Measurements from ENCODE around the gene BMPR1B.

BMPR1B gene

GRCh38 chr4:94968493-94968892 is 210.7 kb downstream of the BMPR1B start (continued):
- TF ChIP-seq ZNF280C (tag by site-specific recombination; IDR thresholded peaks at IDR 0.05), result no peak
- TF ChIP-seq ZNF223 (tag by site-specific recombination; IDR thresholded peaks at IDR 0.05), result no peak
- TF ChIP-seq ZNF701 (tag by site-specific recombination; IDR thresholded peaks at IDR 0.05), result no peak
- TF ChIP-seq ZNF132 (tag by site-specific recombination; IDR thresholded peaks at IDR 0.05; ENCODE audit: borderline replicate concordance), result no peak
- no peak for TF ChIP-seq ZNF677 (tag by site-specific recombination; IDR thresholded peaks at IDR 0.05)
- TF ChIP-seq ZNF404 (tag by site-specific recombination; IDR thresholded peaks at IDR 0.05), result no peak
- no peak for TF ChIP-seq SP2 (tag by site-specific recombination; IDR thresholded peaks at IDR 0.05)

GRCh38 chr4:94970650-94971049 is 212.9 kb downstream of the BMPR1B start:
- CTCF ChIA-PET, result no interaction called here
- Histone ChIP-seq H3K9me3 (ENCODE audit: control insufficient read depth, insufficient read depth, low read depth, low read length) (no peaks in the 10 kb centered on the region), H3K4me3 (ENCODE audit: low read depth, low read length) (no peak overlapping the region), H3K27ac (ENCODE audit: extremely low read depth, low read depth, low read length) (no peak overlapping the region), H3K36me3 (ENCODE audit: control insufficient read depth in 2 of 2, insufficient read depth in 1 of 2, low read length in 2 of 2) (no peaks in the 10 kb centered on the region), H3K4me1 (ENCODE audit: control insufficient read depth, insufficient read depth, low read length) (peaks cover 2% of the 10 kb centered on the region; the same call in 1 of the 2 replicates)
- TF ChIP-seq ATF2 (tag by site-specific recombination; IDR thresholded peaks at IDR 0.05; ENCODE audit: low read depth) (peak; percentile 69), SETDB1 (IDR thresholded peaks at IDR 0.05; ENCODE audit: insufficient read length, low read length) (no peak)
- POLR2A ChIA-PET, result no interaction called here

GRCh38 chr4:94974773-94975172 is 217.0 kb downstream of the BMPR1B start:
- TF ChIP-seq ZNF626 (tag by site-specific recombination; IDR thresholded peaks at IDR 0.05) (no peak), TSHZ1 (tag by site-specific recombination; IDR thresholded peaks at IDR 0.05; ENCODE audit: borderline replicate concordance) (no peak), SP7 (tag by site-specific recombination; IDR thresholded peaks at IDR 0.05) (no peak), ZNF843 (tag by site-specific recombination; IDR thresholded peaks at IDR 0.05) (no peak), ZNF621 (tag by site-specific recombination; IDR thresholded peaks at IDR 0.05) (no peak), BCL11A (tag by site-specific recombination; IDR thresholded peaks at IDR 0.05; ENCODE audit: low read depth) (no peak), ZNF221 (tag by site-specific recombination; IDR thresholded peaks at IDR 0.05; ENCODE audit: borderline replicate concordance) (no peak), EGR2 (tag by site-specific recombination; IDR thresholded peaks at IDR 0.05; ENCODE audit: low read depth) (no peak), ZBTB44 (tag by site-specific recombination; IDR thresholded peaks at IDR 0.05) (no peak), SP3 (tag by site-specific recombination; IDR thresholded peaks at IDR 0.05) (no peak), ZNF174 (tag by site-specific recombination; IDR thresholded peaks at IDR 0.05) (no peak)
- no peaks in the 10 kb centered on the region for H3K9me3 ChIP-seq (ENCODE audit: control insufficient read depth, insufficient read depth, low read depth, low read length)
- H3K4me3 ChIP-seq (ENCODE audit: low read depth, low read length), result no peak overlapping the region
- no peaks in the 10 kb centered on the region for H3K4me1 ChIP-seq (ENCODE audit: control insufficient read depth, insufficient read depth, low read length)
- POLR2A ChIA-PET, result no interaction called here
- no peak overlapping the region for H3K27ac ChIP-seq (ENCODE audit: extremely low read depth, low read depth, low read length)
- H3K36me3 ChIP-seq (ENCODE audit: control insufficient read depth in 2 of 2, insufficient read depth in 1 of 2, low read length in 2 of 2), result no peaks in the 10 kb centered on the region
- CTCF ChIA-PET, result interaction anchor here (0.5 kb wide), 1 partner anchor 14 kb away, joined by 4 read pairs; no protein-coding TSS in a partner anchor

All from HEK293 (cell line).